Measurements from ENCODE around the gene PTGER2. TPM values are rescaled to one million over a fixed set of nuclear protein-coding genes. Genes with fewer than 3 reads are reported as not detected.

PTGER2 gene
- total RNA-seq, 4 donors from 2014 or later = 2.1 to 14.4 (median 4.0) TPM

GRCh38 chr14:52271538-52271937, 42.6 kb upstream of the PTGER2 start:
- Histone ChIP-seq H3K27me3 (peaks cover 0 to 22% of the 10 kb centered on the region in 2 donors), H3K9me3 (no peaks in the 10 kb centered on the region), H3K36me3 (no peaks in the 10 kb centered on the region), H3K27ac (no peak overlapping the region), H3K4me1 (peaks cover 0 to 32% (median 0%) of the 10 kb centered on the region in 4 donors), H3K4me3 (no peak overlapping the region)
- no peak for DNase-seq (ENCODE audit: low spot score in 2 of 2)
- 80 to 84% methylated on average over 1 of the region's 1 CpG for WGBS, 2 donors
- no peak for TF ChIP-seq EP300 (IDR thresholded peaks at IDR 0.05)

- WGBS, 2 donors = 58 to 66% methylated on average over 3 of the region's 3 CpGs
- Histone ChIP-seq H3K36me3 (no peaks in the 10 kb centered on the region), H3K4me3 (no peak overlapping the region), H3K9me3 (no peaks in the 10 kb centered on the region), H3K4me1 (peaks cover 0 to 24% (median 0%) of the 10 kb centered on the region in 4 donors), H3K27me3 (peaks cover 0 to 15% of the 10 kb centered on the region in 2 donors), H3K27ac (no peak overlapping the region)
- no peak for TF ChIP-seq POLR2A (IDR thresholded peaks at IDR 0.05)
- TF ChIP-seq CTCF (IDR thresholded peaks at IDR 0.05) = peak in 1 of 5 experiments; percentile 12
- no peak for TF ChIP-seq EP300 (IDR thresholded peaks at IDR 0.05)
- DNase-seq (ENCODE audit: low spot score in 2 of 2) = no peak
Measured at GRCh38 chr14:52272375-52272774, 41.7 kb upstream of the PTGER2 start.

GRCh38 chr14:52275372-52275771, 38.7 kb upstream of the PTGER2 start:
- H3K27ac ChIP-seq = no peak overlapping the region
- TF ChIP-seq CTCF (IDR thresholded peaks at IDR 0.05) = no peak
- no peak for TF ChIP-seq EP300 (IDR thresholded peaks at IDR 0.05)
- TF ChIP-seq POLR2A (IDR thresholded peaks at IDR 0.05) = no peak
- no peaks in the 10 kb centered on the region for H3K9me3 ChIP-seq
- 42 to 61% methylated on average over 3 of the region's 3 CpGs for WGBS, 2 donors
- no peaks in the 10 kb centered on the region for H3K27me3 ChIP-seq
- DNase-seq (ENCODE audit: low spot score in 2 of 2) = no peak
- H3K36me3 ChIP-seq = no peaks in the 10 kb centered on the region
- no peak overlapping the region for H3K4me3 ChIP-seq
- peaks cover 0 to 7% (median 0%) of the 10 kb centered on the region in 4 donors for H3K4me1 ChIP-seq

GRCh38 chr14:52277552-52277951, 36.6 kb upstream of the PTGER2 start:
- 92% methylated on average over 4 of the region's 4 CpGs for WGBS, 2 donors
- no peaks in the 10 kb centered on the region for H3K36me3 ChIP-seq
- no peak overlapping the region for H3K4me3 ChIP-seq
- H3K27me3 ChIP-seq = no peaks in the 10 kb centered on the region
- no peak overlapping the region for H3K27ac ChIP-seq
- no peaks in the 10 kb centered on the region for H3K9me3 ChIP-seq
- peaks cover 0 to 7% (median 0%) of the 10 kb centered on the region in 4 donors for H3K4me1 ChIP-seq
- no peak for TF ChIP-seq POLR2A (IDR thresholded peaks at IDR 0.05)
- no peak for TF ChIP-seq CTCF (IDR thresholded peaks at IDR 0.05)
- no peak for TF ChIP-seq EP300 (IDR thresholded peaks at IDR 0.05)
- DNase-seq (ENCODE audit: low spot score in 2 of 2) = no peak

- Histone ChIP-seq H3K36me3 (no peaks in the 10 kb centered on the region), H3K4me1 (peaks cover 0 to 7% (median 0%) of the 10 kb centered on the region in 4 donors), H3K9me3 (no peaks in the 10 kb centered on the region), H3K27me3 (no peaks in the 10 kb centered on the region), H3K4me3 (no peak overlapping the region), H3K27ac (no peak overlapping the region)
- no peak for TF ChIP-seq CTCF (IDR thresholded peaks at IDR 0.05)
- no peak for TF ChIP-seq EP300 (IDR thresholded peaks at IDR 0.05)
- TF ChIP-seq POLR2A (IDR thresholded peaks at IDR 0.05) = no peak
- 17 to 24% methylated on average over 3 of the region's 3 CpGs for WGBS, 2 donors
- no peak for DNase-seq (ENCODE audit: low spot score in 2 of 2)
Measured at GRCh38 chr14:52279408-52279807, 34.7 kb upstream of the PTGER2 start.

GRCh38 chr14:52283099-52283498, 31.0 kb upstream of the PTGER2 start:
- Histone ChIP-seq H3K4me1 (peaks cover 0 to 7% (median 0%) of the 10 kb centered on the region in 4 donors), H3K36me3 (no peaks in the 10 kb centered on the region), H3K4me3 (no peak overlapping the region), H3K27me3 (no peaks in the 10 kb centered on the region), H3K9me3 (no peaks in the 10 kb centered on the region), H3K27ac (no peak overlapping the region)
- TF ChIP-seq POLR2A (IDR thresholded peaks at IDR 0.05) = no peak
- TF ChIP-seq CTCF (IDR thresholded peaks at IDR 0.05) = no peak
- TF ChIP-seq EP300 (IDR thresholded peaks at IDR 0.05) = no peak
- DNase-seq (ENCODE audit: low spot score in 2 of 2) = no peak
- WGBS, 2 donors = 66 to 68% methylated on average over 2 of the region's 2 CpGs

All from tibial nerve (tissue), 4 donors.